ENCODE measurements around the gene STK32B.
A peak's percentile ranks its signal among the peaks of the same experiment; 100 is the strongest.

Gene STK32B

DNA sequence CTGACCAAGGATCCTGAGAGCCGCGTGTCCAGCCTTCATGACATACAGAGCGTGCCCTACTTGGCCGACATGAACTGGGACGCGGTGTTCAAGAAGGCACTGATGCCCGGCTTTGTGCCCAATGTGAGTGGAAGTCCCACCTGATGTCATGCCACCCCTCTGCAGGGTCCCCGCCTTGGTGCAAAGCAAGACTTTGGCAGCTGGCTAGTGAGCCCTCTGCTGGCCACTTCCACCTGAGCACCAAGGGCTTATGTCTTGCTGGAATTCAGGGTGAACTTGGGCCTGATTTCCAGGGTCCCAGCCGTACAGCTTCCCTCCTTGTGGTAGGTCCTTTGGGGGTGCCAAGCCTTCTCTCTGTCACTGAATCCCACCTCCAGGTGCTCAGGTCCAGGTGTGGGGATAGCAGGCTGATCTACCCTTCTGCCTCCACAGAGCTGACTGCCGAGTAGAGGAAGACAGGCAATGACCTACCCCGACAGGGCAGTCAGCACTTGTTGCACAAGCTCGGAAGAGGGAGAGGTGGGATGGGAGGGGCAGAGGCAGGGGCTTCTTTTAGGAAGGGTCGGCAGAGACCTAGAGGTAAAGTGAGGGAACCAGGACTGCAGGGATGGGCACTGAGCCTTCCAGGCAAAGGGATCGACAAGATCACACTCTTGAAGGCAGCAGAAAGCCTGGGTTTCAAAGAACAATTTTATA is 409.0 kb downstream of the STK32B start:
- TF ChIP-seq EP300 (IDR thresholded peaks at IDR 0.05; ENCODE audit: borderline replicate concordance) (no peak), RAD21 (IDR thresholded peaks at IDR 0.05; ENCODE audit: low read depth) (peak; percentile 34; the same call in 1 of the 2 replicates)

DNA sequence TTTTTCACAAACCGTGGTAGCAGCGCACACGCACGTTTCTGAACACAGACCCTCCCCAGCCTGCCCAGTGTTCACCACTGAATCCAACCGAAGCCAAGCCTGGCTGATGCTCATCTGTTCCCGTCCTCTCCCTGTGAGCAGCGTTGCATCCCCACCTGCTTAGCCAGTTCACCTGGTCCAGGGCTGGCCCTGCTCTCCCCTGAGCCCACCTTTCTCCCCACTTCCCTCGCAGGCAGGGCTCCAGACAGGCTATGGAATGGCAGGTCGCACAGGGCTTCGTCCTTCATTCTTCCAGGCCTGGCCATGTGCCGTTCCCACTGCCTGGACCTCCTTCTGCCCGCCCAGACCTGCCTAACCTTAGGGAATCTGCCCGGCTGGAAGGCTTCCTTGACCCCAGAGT is 410.2 kb downstream of the STK32B start:
- TF ChIP-seq TAF1 (IDR thresholded peaks at IDR 0.05; ENCODE audit: low read depth) (no peak), RAD21 (IDR thresholded peaks at IDR 0.05; ENCODE audit: low read depth) (no peak), FOXM1 (IDR thresholded peaks at IDR 0.05; ENCODE audit: borderline replicate concordance, low read depth) (no peak), CEBPB (IDR thresholded peaks at IDR 0.05) (no peak), TCF12 (IDR thresholded peaks at IDR 0.05; ENCODE audit: low read depth) (no peak)

DNA sequence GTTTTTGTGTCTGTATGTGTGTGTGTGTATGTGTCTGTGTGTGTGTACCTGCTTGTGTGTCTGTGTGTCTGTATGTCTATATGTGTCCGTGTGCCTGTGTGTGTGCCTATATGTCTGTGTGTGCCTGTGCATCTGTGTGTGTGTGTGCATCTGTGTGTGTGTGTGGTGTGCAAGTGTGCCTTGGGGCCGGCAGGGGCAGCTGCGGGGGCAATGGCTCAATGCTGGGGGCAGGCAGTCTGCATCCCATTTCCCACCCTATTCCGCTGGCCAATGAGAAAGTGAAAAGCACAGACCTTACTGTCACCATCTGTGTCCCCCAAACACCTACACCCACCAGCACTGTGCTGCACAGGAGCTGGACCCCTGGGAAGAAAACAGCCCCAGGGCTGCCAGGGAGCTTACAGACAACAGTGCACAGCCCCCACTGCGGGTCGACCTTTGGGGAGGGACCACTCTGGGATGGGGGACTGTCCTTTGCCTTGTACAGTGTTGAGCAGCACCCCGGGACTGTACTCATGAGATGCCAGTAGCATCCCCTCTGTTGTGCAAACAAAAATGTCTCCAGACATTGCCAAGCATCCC is 411.1 kb downstream of the STK32B start:
- TF ChIP-seq TCF12 (IDR thresholded peaks at IDR 0.05; ENCODE audit: low read depth) (no peak), YY1 (IDR thresholded peaks at IDR 0.05; ENCODE audit: low read depth) (no peak), EP300 (IDR thresholded peaks at IDR 0.05; ENCODE audit: borderline replicate concordance) (no peak), CREB1 (IDR thresholded peaks at IDR 0.05; ENCODE audit: low read depth) (no peak), ZBTB7A (IDR thresholded peaks at IDR 0.05; ENCODE audit: low read depth) (no peak), TEAD4 (IDR thresholded peaks at IDR 0.05) (no peak), FOXM1 (IDR thresholded peaks at IDR 0.05; ENCODE audit: borderline replicate concordance, low read depth) (no peak), TAF1 (IDR thresholded peaks at IDR 0.05; ENCODE audit: low read depth) (no peak), EGR1 (IDR thresholded peaks at IDR 0.05) (no peak), CEBPB (IDR thresholded peaks at IDR 0.05) (no peak), NFIC (IDR thresholded peaks at IDR 0.05) (no peak), RAD21 (IDR thresholded peaks at IDR 0.05; ENCODE audit: low read depth) (no peak)
- TF ChIP-seq, protein P1, sequence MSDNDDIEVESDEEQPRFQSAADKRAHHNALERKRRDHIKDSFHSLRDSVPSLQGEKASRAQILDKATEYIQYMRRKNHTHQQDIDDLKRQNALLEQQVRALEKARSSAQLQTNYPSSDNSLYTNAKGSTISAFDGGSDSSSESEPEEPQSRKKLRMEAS (IDR thresholded peaks at IDR 0.05), result no peak
- TF ChIP-seq, protein P2, sequence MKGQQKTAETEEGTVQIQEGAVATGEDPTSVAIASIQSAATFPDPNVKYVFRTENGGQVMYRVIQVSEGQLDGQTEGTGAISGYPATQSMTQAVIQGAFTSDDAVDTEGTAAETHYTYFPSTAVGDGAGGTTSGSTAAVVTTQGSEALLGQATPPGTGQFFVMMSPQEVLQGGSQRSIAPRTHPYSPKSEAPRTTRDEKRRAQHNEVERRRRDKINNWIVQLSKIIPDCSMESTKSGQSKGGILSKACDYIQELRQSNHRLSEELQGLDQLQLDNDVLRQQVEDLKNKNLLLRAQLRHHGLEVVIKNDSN (IDR thresholded peaks at IDR 0.05), result no peak
- TF ChIP-seq, protein P3, sequence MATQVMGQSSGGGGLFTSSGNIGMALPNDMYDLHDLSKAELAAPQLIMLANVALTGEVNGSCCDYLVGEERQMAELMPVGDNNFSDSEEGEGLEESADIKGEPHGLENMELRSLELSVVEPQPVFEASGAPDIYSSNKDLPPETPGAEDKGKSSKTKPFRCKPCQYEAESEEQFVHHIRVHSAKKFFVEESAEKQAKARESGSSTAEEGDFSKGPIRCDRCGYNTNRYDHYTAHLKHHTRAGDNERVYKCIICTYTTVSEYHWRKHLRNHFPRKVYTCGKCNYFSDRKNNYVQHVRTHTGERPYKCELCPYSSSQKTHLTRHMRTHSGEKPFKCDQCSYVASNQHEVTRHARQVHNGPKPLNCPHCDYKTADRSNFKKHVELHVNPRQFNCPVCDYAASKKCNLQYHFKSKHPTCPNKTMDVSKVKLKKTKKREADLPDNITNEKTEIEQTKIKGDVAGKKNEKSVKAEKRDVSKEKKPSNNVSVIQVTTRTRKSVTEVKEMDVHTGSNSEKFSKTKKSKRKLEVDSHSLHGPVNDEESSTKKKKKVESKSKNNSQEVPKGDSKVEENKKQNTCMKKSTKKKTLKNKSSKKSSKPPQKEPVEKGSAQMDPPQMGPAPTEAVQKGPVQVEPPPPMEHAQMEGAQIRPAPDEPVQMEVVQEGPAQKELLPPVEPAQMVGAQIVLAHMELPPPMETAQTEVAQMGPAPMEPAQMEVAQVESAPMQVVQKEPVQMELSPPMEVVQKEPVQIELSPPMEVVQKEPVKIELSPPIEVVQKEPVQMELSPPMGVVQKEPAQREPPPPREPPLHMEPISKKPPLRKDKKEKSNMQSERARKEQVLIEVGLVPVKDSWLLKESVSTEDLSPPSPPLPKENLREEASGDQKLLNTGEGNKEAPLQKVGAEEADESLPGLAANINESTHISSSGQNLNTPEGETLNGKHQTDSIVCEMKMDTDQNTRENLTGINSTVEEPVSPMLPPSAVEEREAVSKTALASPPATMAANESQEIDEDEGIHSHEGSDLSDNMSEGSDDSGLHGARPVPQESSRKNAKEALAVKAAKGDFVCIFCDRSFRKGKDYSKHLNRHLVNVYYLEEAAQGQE (IDR thresholded peaks at IDR 0.05; ENCODE audit: low read depth), result no peak

DNA sequence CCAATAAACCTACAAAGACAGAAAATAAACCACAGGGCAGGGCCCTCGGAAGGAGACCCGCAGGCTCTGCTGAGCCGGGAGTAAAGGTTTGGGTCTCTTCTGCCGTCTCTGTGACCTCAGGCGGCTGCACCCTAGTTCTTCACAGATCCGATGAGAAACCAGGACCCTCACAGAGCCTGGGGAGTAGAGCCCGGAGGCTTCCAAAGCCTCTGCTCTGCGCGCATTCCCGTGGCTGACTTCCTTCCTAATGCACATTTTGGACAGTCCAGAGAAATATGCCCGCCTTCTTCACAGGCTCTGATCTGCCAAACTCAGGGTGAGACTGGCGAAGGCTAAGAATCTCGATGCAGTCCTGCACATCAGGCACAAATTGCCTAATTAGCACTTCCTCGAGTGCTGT is 411.6 kb downstream of the STK32B start:
- TF ChIP-seq, protein P3 (IDR thresholded peaks at IDR 0.05; ENCODE audit: low read depth), result no peak
- TF ChIP-seq NFIC (IDR thresholded peaks at IDR 0.05), result no peak
- no peak for TF ChIP-seq ZBTB7A (IDR thresholded peaks at IDR 0.05; ENCODE audit: low read depth)
- TF ChIP-seq YY1 (IDR thresholded peaks at IDR 0.05; ENCODE audit: low read depth), result no peak
- TF ChIP-seq EGR1 (IDR thresholded peaks at IDR 0.05), result no peak
- TF ChIP-seq TCF12 (IDR thresholded peaks at IDR 0.05; ENCODE audit: low read depth), result no peak
- no peak for TF ChIP-seq RAD21 (IDR thresholded peaks at IDR 0.05; ENCODE audit: low read depth)
- no peak for TF ChIP-seq TAF1 (IDR thresholded peaks at IDR 0.05; ENCODE audit: low read depth)
- TF ChIP-seq, protein P1 (IDR thresholded peaks at IDR 0.05), result no peak
- TF ChIP-seq CREB1 (IDR thresholded peaks at IDR 0.05; ENCODE audit: low read depth), result no peak
- TF ChIP-seq, protein P2 (IDR thresholded peaks at IDR 0.05), result no peak
- no peak for TF ChIP-seq EP300 (IDR thresholded peaks at IDR 0.05; ENCODE audit: borderline replicate concordance)
- no peak for TF ChIP-seq FOXM1 (IDR thresholded peaks at IDR 0.05; ENCODE audit: borderline replicate concordance, low read depth)
- no peak for TF ChIP-seq CEBPB (IDR thresholded peaks at IDR 0.05)
- no peak for TF ChIP-seq TEAD4 (IDR thresholded peaks at IDR 0.05)

DNA sequence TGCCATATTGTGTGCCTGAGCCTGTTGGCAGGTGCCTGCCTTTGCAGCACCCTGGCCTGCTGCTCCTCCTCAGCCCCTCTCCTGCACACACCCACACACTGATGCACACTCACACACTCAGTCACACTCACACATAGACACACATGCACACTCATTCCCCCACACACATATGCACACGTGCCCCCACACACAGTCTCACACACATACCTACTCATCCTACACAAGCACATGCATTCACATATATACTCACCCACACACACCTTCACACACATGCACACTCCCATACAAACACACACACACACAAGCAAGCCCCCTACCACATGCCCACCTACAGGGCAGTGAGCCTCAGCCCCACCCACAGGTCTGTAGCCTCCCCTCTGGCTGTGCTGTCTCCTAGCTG is 412.1 kb downstream of the STK32B start:
- no peak for TF ChIP-seq TEAD4 (IDR thresholded peaks at IDR 0.05)
- TF ChIP-seq, protein P2 (IDR thresholded peaks at IDR 0.05), result no peak
- TF ChIP-seq NFIC (IDR thresholded peaks at IDR 0.05), result no peak
- TF ChIP-seq CREB1 (IDR thresholded peaks at IDR 0.05; ENCODE audit: low read depth), result no peak
- no peak for TF ChIP-seq CEBPB (IDR thresholded peaks at IDR 0.05)
- no peak for TF ChIP-seq EGR1 (IDR thresholded peaks at IDR 0.05)
- no peak for TF ChIP-seq ZBTB7A (IDR thresholded peaks at IDR 0.05; ENCODE audit: low read depth)
- TF ChIP-seq, protein P3 (IDR thresholded peaks at IDR 0.05; ENCODE audit: low read depth), result no peak
- TF ChIP-seq EP300 (IDR thresholded peaks at IDR 0.05; ENCODE audit: borderline replicate concordance), result no peak
- TF ChIP-seq FOXM1 (IDR thresholded peaks at IDR 0.05; ENCODE audit: borderline replicate concordance, low read depth), result no peak
- no peak for TF ChIP-seq YY1 (IDR thresholded peaks at IDR 0.05; ENCODE audit: low read depth)
- TF ChIP-seq, protein P1 (IDR thresholded peaks at IDR 0.05), result no peak

All from Ishikawa (cell line).